ENCODE results near the gene ARHGEF39. TPM values are rescaled to one million over a fixed set of nuclear protein-coding genes. Genes with fewer than 3 reads are reported as not detected.

The ARHGEF39 gene
- polyA plus RNA-seq, 3 donors, result 0.13 to 0.53 (median 0.42) TPM

GRCh38 chr9:35698231-35698630 is 33.2 kb upstream of the ARHGEF39 start:
- H3K4me2 ChIP-seq (replicated peaks; ENCODE audit: extremely low read depth, low read length, poor library complexity, severe bottlenecking), result no peak overlapping the region
- H3K4me1 Mint-ChIP-seq, result no peaks in the 10 kb centered on the region
- 96% methylated on average over 5 of the region's 5 CpGs for WGBS (ENCODE audit: insufficient coverage)
- H3K27ac Mint-ChIP-seq, result no peak overlapping the region
- H3K27me3 ChIP-seq (ENCODE audit: control insufficient read depth in 2 of 2, insufficient read depth in 2 of 2, low read length in 2 of 2), result no peaks in the 10 kb centered on the region
- H4K20me1 ChIP-seq (ENCODE audit: insufficient read depth, low read length), result peaks cover 78% of the 10 kb centered on the region
- peaks cover 0 to 2% (median 0%) of the 10 kb centered on the region in 3 donors for H3K27me3 Mint-ChIP-seq (ENCODE audit: low read depth in 3 of 3)
- peaks cover 0 to 2% (median 0%) of the 10 kb centered on the region in 7 donors for H3K9me3 Mint-ChIP-seq
- H3K4me3 ChIP-seq (replicated peaks in 1 of 3; ENCODE audit: low read depth in 2 of 3, low read length in 3 of 3), result no peak overlapping the region
- peaks cover 73 to 77% of the 10 kb centered on the region in 2 donors for H3K36me3 ChIP-seq (replicated peaks in 1 of 2; ENCODE audit: control insufficient read depth in 1 of 2, insufficient read depth in 2 of 2, low read length in 2 of 2)
- no peaks in the 10 kb centered on the region for H3K9me3 ChIP-seq (replicated peaks in 1 of 2; ENCODE audit: control insufficient read depth in 1 of 2, insufficient read depth in 1 of 2, low read length in 2 of 2)
- no peak overlapping the region for H2AFZ ChIP-seq (ENCODE audit: insufficient read depth, low read depth, low read length, poor library complexity, severe bottlenecking)
- no peaks in the 10 kb centered on the region for H3K4me1 ChIP-seq (ENCODE audit: control insufficient read depth in 1 of 2, insufficient read depth in 2 of 2, low read length in 2 of 2)
- no peak overlapping the region for H3K4me3 Mint-ChIP-seq
- no peak overlapping the region for H3K9ac ChIP-seq (ENCODE audit: insufficient read depth, low read length, poor library complexity, severe bottlenecking)
- no peak for DNase-seq
- intact Hi-C loops (cut with micrococcal nuclease), result loop anchor here (5.0 to 10.0 kb wide), 2 partner anchors 41 to 53 kb away; partner anchors contain the start of genes CCDC107 (in 1 of the 2) and RMRP (in 1 of the 2)
- peaks cover 0 to 7% of the 10 kb centered on the region in 2 donors for H3K36me3 Mint-ChIP-seq
- no peaks in the 10 kb centered on the region for H3K79me2 ChIP-seq (ENCODE audit: insufficient read depth, low read length)
- H3K27ac ChIP-seq (ENCODE audit: low read depth in 1 of 2, low read length in 2 of 2), result peak overlapping the region in 1 of 2 donors; percentile 14
- TF ChIP-seq CTCF (IDR thresholded peaks at IDR 0.05), result no peak

GRCh38 chr9:35697486-35697885 is 32.5 kb upstream of the ARHGEF39 start:
- H4K20me1 ChIP-seq (ENCODE audit: insufficient read depth, low read length), result peaks cover 70% of the 10 kb centered on the region
- H3K9me3 Mint-ChIP-seq, result no peaks in the 10 kb centered on the region
- no peaks in the 10 kb centered on the region for H3K4me1 Mint-ChIP-seq
- DNase-seq, result no peak
- peaks cover 66 to 69% of the 10 kb centered on the region in 2 donors for H3K36me3 ChIP-seq (replicated peaks in 1 of 2; ENCODE audit: control insufficient read depth in 1 of 2, insufficient read depth in 2 of 2, low read length in 2 of 2)
- peak overlapping the region in 3 of 7 donors; percentile 25 to 76 (median 48) for H3K27ac Mint-ChIP-seq
- no peaks in the 10 kb centered on the region for H3K9me3 ChIP-seq (replicated peaks in 1 of 2; ENCODE audit: control insufficient read depth in 1 of 2, insufficient read depth in 1 of 2, low read length in 2 of 2)
- no peaks in the 10 kb centered on the region for H3K27me3 ChIP-seq (ENCODE audit: control insufficient read depth in 2 of 2, insufficient read depth in 2 of 2, low read length in 2 of 2)
- H2AFZ ChIP-seq (ENCODE audit: insufficient read depth, low read depth, low read length, poor library complexity, severe bottlenecking), result no peak overlapping the region
- H3K27me3 Mint-ChIP-seq (ENCODE audit: low read depth in 3 of 3), result peaks cover 0 to 2% (median 0%) of the 10 kb centered on the region in 3 donors
- no peak overlapping the region for H3K4me3 ChIP-seq (replicated peaks in 1 of 3; ENCODE audit: low read depth in 2 of 3, low read length in 3 of 3)
- H3K4me2 ChIP-seq (replicated peaks; ENCODE audit: extremely low read depth, low read length, poor library complexity, severe bottlenecking), result no peak overlapping the region
- H3K4me3 Mint-ChIP-seq, result no peak overlapping the region
- intact Hi-C loops (cut with micrococcal nuclease), result loop anchor here (2.0 to 10.0 kb wide), 3 partner anchors 40 to 93 kb away; partner anchors contain the start of genes CCDC107 (in 1 of the 2), RMRP (in 1 of the 2) and TESK1 (in 1 of the 2)
- WGBS (ENCODE audit: insufficient coverage), result 93% methylated on average over 13 of the region's 14 CpGs
- H3K79me2 ChIP-seq (ENCODE audit: insufficient read depth, low read length), result no peaks in the 10 kb centered on the region
- no peak overlapping the region for H3K27ac ChIP-seq (ENCODE audit: low read depth in 1 of 2, low read length in 2 of 2)
- no peak for TF ChIP-seq CTCF (IDR thresholded peaks at IDR 0.05)
- H3K9ac ChIP-seq (ENCODE audit: insufficient read depth, low read length, poor library complexity, severe bottlenecking), result no peak overlapping the region
- no peaks in the 10 kb centered on the region for H3K4me1 ChIP-seq (ENCODE audit: control insufficient read depth in 1 of 2, insufficient read depth in 2 of 2, low read length in 2 of 2)
- H3K36me3 Mint-ChIP-seq, result no peaks in the 10 kb centered on the region
